ENCODE data around the gene YIPF6.

DNA sequence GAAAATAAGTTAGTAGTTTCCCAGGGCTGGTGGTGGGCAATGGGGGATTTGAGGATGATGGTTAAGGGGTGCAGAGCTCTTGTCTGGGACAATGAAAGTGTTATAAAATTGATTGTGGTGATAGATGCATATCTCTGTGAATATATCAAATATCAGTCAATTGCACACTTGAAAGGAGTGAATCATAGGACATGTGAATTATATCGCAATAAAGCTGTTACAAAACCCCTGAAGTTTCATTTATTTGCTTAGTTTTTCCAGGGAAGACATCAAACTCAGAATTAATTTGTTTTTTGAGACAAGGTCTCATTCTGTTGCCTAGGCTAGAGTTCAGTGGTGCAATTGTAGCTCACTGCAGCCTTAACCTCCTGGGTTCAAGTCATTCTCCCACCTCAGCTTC is 17.9 kb upstream of the YIPF6 start:
- TF ChIP-seq, protein P1, sequence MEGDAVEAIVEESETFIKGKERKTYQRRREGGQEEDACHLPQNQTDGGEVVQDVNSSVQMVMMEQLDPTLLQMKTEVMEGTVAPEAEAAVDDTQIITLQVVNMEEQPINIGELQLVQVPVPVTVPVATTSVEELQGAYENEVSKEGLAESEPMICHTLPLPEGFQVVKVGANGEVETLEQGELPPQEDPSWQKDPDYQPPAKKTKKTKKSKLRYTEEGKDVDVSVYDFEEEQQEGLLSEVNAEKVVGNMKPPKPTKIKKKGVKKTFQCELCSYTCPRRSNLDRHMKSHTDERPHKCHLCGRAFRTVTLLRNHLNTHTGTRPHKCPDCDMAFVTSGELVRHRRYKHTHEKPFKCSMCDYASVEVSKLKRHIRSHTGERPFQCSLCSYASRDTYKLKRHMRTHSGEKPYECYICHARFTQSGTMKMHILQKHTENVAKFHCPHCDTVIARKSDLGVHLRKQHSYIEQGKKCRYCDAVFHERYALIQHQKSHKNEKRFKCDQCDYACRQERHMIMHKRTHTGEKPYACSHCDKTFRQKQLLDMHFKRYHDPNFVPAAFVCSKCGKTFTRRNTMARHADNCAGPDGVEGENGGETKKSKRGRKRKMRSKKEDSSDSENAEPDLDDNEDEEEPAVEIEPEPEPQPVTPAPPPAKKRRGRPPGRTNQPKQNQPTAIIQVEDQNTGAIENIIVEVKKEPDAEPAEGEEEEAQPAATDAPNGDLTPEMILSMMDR (IDR thresholded peaks at IDR 0.05; ENCODE audit: borderline replicate concordance, extremely low read depth, low read length, poor library complexity, severe bottlenecking) = no peak
- TF ChIP-seq EZH2 (IDR thresholded peaks at IDR 0.05; ENCODE audit: borderline replicate concordance, low read depth, low read length, severe bottlenecking) = no peak
